Sciatic nerve (tissue), 2 donors: Measurements from ENCODE around the gene PHACTR2. TPM values are rescaled to one million over a fixed set of nuclear protein-coding genes. Genes with fewer than 3 reads are reported as not detected.

Source experiments
- ATAC-seq: fragments of 200-7000 bp; cut with Tn5 transposase; one replicate; pipeline ENCODE4 v1.9.1; 2020; ENCODE audit warnings: mild to moderate bottlenecking, moderate library complexity
- DNase-seq: peaks from one replicate; pipeline ENCODE4 v3.0.0-alpha.2; 2020; ENCODE audit warnings: low spot score
- intact Hi-C: fragments of 100-400 bp; cut with DNase I; formaldehyde crosslinking; loops from one replicate; pipeline ENCODE4 v1.14.2; 2022
- total RNA-seq: library from RNA; stranded (reverse); fragmentation: NEBNext Ultra II Directional; extraction: Animal tissue kit (Norgen Biotek cat#: 25700); gene quantifications from one replicate; pipeline ENCODE4 v1.2.1, GENCODE V29; 2021
- donor health status: DM: no; HTN: no; CAD: no.
- donor health status: DM: no; HTN: no; CAD: no.

Gene PHACTR2
- total RNA-seq, 1 donor from 2014 or later: 141 TPM

GRCh38 chr6:143673669-143674068, 4.1 kb upstream of the PHACTR2 start:
- DNase-seq (no peak), ATAC-seq (peak; percentile 34)
- intact Hi-C loops: no loop called here

GRCh38 chr6:143674483-143675381, 3.0 kb upstream of the PHACTR2 start:
- intact Hi-C loops: no loop called here
- ATAC-seq (no peak), DNase-seq (no peak)

GRCh38 chr6:143675382-143675900, 2.3 kb upstream of the PHACTR2 start:
- intact Hi-C loops: no loop called here
- no peak for ATAC-seq
- DNase-seq: no peak

GRCh38 chr6:143675946-143676345, 1.8 kb upstream of the PHACTR2 start:
- DNase-seq (no peak), ATAC-seq (no peak)
- intact Hi-C loops: no loop called here

GRCh38 chr6:143676437-143677045, 1.2 kb upstream of the PHACTR2 start:
- ATAC-seq (no peak), DNase-seq (no peak)
- intact Hi-C loops: no loop called here

- ATAC-seq (no peak), DNase-seq (no peak)
- intact Hi-C loops: no loop called here
Observed at GRCh38 chr6:143677577-143677890, 231 bp upstream of the PHACTR2 start.

GRCh38 chr6:143679041-143679440, 1.3 kb downstream of the PHACTR2 start:
- intact Hi-C loops: no loop called here

GRCh38 chr6:143680141-143680540, 2.4 kb downstream of the PHACTR2 start:
- ATAC-seq: no peak
- DNase-seq: no peak
- intact Hi-C loops: no loop called here

More at GRCh38 chr6:143679041-143679440, 1.3 kb downstream of the PHACTR2 start:
- no peak for ATAC-seq
- no peak for DNase-seq

- intact Hi-C loops: no loop called here
- no peak for DNase-seq
- no peak for ATAC-seq
Observed at GRCh38 chr6:143682805-143683204, 5.0 kb downstream of the PHACTR2 start.

GRCh38 chr6:143684486-143684885, 6.7 kb downstream of the PHACTR2 start:
- intact Hi-C loops: no loop called here
- no peak for DNase-seq
- ATAC-seq: no peak

- ATAC-seq (no peak), DNase-seq (no peak)
- intact Hi-C loops: no loop called here
Observed at GRCh38 chr6:143685653-143686052, 7.9 kb downstream of the PHACTR2 start.

GRCh38 chr6:143687591-143687990, 9.8 kb downstream of the PHACTR2 start:
- intact Hi-C loops: no loop called here
- DNase-seq (no peak), ATAC-seq (peak; percentile 43)

GRCh38 chr6:143688681-143689080, 10.9 kb downstream of the PHACTR2 start:
- ATAC-seq (no peak), DNase-seq (no peak)
- intact Hi-C loops: no loop called here

GRCh38 chr6:143689852-143690251, 12.1 kb downstream of the PHACTR2 start:
- intact Hi-C loops: no loop called here
- no peak for ATAC-seq
- DNase-seq: no peak

- ATAC-seq: no peak
- DNase-seq: no peak
- intact Hi-C loops: no loop called here
Observed at GRCh38 chr6:143691155-143691554, 13.4 kb downstream of the PHACTR2 start.

- ATAC-seq: no peak
- intact Hi-C loops: no loop called here
- DNase-seq: no peak
Observed at GRCh38 chr6:143691900-143692636, 14.3 kb downstream of the PHACTR2 start.

GRCh38 chr6:143692696-143693095, 14.9 kb downstream of the PHACTR2 start:
- DNase-seq (no peak), ATAC-seq (peak; percentile 9)
- intact Hi-C loops: no loop called here

GRCh38 chr6:143694013-143694412, 16.2 kb downstream of the PHACTR2 start:
- DNase-seq (no peak), ATAC-seq (no peak)
- intact Hi-C loops: no loop called here

- ATAC-seq (no peak), DNase-seq (no peak)
- intact Hi-C loops: no loop called here
Observed at GRCh38 chr6:143694560-143694959, 16.8 kb downstream of the PHACTR2 start.
